ENCODE results near the gene FAAP20. TPM values are rescaled to one million over a fixed set of nuclear protein-coding genes. Genes with fewer than 3 reads are reported as not detected.

Gene FAAP20
- total and polyA plus RNA-seq, 9 of the 15 experiments (the other 6 are each of a cell fraction or from before 2014, with no cell fraction given), result 0.58 to 143 (median 9.9) TPM

- TF ChIP-seq, protein P1, sequence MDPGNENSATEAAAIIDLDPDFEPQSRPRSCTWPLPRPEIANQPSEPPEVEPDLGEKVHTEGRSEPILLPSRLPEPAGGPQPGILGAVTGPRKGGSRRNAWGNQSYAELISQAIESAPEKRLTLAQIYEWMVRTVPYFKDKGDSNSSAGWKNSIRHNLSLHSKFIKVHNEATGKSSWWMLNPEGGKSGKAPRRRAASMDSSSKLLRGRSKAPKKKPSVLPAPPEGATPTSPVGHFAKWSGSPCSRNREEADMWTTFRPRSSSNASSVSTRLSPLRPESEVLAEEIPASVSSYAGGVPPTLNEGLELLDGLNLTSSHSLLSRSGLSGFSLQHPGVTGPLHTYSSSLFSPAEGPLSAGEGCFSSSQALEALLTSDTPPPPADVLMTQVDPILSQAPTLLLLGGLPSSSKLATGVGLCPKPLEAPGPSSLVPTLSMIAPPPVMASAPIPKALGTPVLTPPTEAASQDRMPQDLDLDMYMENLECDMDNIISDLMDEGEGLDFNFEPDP (CRISPR knock-in tag; IDR thresholded peaks at IDR 0.05), result no peak
- TF ChIP-seq OTX1 (CRISPR knock-in tag; IDR thresholded peaks at IDR 0.05), result peak; percentile 88
- no peak for TF ChIP-seq POLR2H (tag; IDR thresholded peaks at IDR 0.05; ENCODE audit: low read depth)
- peak; percentile 54 for TF ChIP-seq POLR2A (conservative IDR thresholded peaks at IDR 0.05)
- peak; percentile 77; the same call in 1 of the 2 replicates for TF ChIP-seq GABPB1 (CRISPR knock-in tag; IDR thresholded peaks at IDR 0.05)
- peak; percentile 56; the same call in 1 of the 2 replicates for TF ChIP-seq ZNF583 (CRISPR knock-in tag; IDR thresholded peaks at IDR 0.05)
- TF ChIP-seq KDM4B (IDR thresholded peaks at IDR 0.05; ENCODE audit: borderline replicate concordance in 2 of 2, low read depth in 1 of 2), result no peak
- no peak for TF ChIP-seq TBL1XR1 (IDR thresholded peaks at IDR 0.05; ENCODE audit: low read length in 2 of 2)
- no peak for TF ChIP-seq GTF3C2 (IDR thresholded peaks at IDR 0.05; ENCODE audit: borderline replicate concordance, extremely low read depth, insufficient read length)
- 0 out of 2 replicates have a peak, but pooled peaks have one; percentile 31 for TF ChIP-seq IRF1 (CRISPR knock-in tag; IDR thresholded peaks at IDR 0.05; ENCODE audit: borderline replicate concordance)
- TF ChIP-seq, protein P2, sequence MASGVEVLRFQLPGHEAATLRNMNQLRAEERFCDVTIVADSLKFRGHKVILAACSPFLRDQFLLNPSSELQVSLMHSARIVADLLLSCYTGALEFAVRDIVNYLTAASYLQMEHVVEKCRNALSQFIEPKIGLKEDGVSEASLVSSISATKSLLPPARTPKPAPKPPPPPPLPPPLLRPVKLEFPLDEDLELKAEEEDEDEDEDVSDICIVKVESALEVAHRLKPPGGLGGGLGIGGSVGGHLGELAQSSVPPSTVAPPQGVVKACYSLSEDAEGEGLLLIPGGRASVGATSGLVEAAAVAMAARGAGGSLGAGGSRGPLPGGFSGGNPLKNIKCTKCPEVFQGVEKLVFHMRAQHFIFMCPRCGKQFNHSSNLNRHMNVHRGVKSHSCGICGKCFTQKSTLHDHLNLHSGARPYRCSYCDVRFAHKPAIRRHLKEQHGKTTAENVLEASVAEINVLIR (CRISPR knock-in tag; IDR thresholded peaks at IDR 0.05), result no peak
- TF ChIP-seq KAT8 (IDR thresholded peaks at IDR 0.05; ENCODE audit: low read depth), result no peak
- TF ChIP-seq ZNF41 (CRISPR knock-in tag; conservative IDR thresholded peaks at IDR 0.05), result no peak
- TF ChIP-seq, protein P3, sequence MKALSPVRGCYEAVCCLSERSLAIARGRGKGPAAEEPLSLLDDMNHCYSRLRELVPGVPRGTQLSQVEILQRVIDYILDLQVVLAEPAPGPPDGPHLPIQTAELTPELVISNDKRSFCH (CRISPR knock-in tag; IDR thresholded peaks at IDR 0.05), result no peak
- TF ChIP-seq, protein P3 (tag; IDR thresholded peaks at IDR 0.05), result peak; percentile 79
- peak; percentile 83 for TF ChIP-seq ELF1 (tag; IDR thresholded peaks at IDR 0.05)
- TF ChIP-seq TARDBP (IDR thresholded peaks at IDR 0.05), result peak; percentile 66; the same call in 1 of the 2 replicates
- TF ChIP-seq, protein P4, sequence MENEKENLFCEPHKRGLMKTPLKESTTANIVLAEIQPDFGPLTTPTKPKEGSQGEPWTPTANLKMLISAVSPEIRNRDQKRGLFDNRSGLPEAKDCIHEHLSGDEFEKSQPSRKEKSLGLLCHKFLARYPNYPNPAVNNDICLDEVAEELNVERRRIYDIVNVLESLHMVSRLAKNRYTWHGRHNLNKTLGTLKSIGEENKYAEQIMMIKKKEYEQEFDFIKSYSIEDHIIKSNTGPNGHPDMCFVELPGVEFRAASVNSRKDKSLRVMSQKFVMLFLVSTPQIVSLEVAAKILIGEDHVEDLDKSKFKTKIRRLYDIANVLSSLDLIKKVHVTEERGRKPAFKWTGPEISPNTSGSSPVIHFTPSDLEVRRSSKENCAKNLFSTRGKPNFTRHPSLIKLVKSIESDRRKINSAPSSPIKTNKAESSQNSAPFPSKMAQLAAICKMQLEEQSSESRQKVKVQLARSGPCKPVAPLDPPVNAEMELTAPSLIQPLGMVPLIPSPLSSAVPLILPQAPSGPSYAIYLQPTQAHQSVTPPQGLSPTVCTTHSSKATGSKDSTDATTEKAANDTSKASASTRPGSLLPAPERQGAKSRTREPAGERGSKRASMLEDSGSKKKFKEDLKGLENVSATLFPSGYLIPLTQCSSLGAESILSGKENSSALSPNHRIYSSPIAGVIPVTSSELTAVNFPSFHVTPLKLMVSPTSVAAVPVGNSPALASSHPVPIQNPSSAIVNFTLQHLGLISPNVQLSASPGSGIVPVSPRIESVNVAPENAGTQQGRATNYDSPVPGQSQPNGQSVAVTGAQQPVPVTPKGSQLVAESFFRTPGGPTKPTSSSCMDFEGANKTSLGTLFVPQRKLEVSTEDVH (IDR thresholded peaks at IDR 0.05; ENCODE audit: low read depth, partially characterized antibody), result peak; percentile 29
Observed at GRCh38 chr1:2205191-2205952, 10.8 kb upstream of the FAAP20 start (continued).
